ENCODE data around the gene PI3. TPM values are rescaled to one million over a fixed set of nuclear protein-coding genes. Genes with fewer than 3 reads are reported as not detected.

Gene PI3, protein sequence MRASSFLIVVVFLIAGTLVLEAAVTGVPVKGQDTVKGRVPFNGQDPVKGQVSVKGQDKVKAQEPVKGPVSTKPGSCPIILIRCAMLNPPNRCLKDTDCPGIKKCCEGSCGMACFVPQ
- total RNA-seq (8.7 TPM), polyA plus RNA-seq (ENCODE audit: insufficient read depth, low read depth, low replicate concordance) (not detected)
- long read RNA-seq, donor 1, result 0 reads
- long read RNA-seq, donor 2, result 0 reads
- long read RNA-seq, donor 3, result 0 reads
- long read RNA-seq, donor 4, result 0 reads
- long read RNA-seq, donor 5, result 0 reads
- long read RNA-seq, donor 6, result 0 reads
- long read RNA-seq, donor 7, partial matches to known transcripts, result 0 of 1 reads
- long read RNA-seq, donor 7, other reads (novel, unspliced or antisense), result 0 of 1 reads
- long read RNA-seq, donor 8, result 0 reads
- long read RNA-seq, donor 9, result 0 reads
- long read RNA-seq, donor 10, result 0 reads

DNA sequence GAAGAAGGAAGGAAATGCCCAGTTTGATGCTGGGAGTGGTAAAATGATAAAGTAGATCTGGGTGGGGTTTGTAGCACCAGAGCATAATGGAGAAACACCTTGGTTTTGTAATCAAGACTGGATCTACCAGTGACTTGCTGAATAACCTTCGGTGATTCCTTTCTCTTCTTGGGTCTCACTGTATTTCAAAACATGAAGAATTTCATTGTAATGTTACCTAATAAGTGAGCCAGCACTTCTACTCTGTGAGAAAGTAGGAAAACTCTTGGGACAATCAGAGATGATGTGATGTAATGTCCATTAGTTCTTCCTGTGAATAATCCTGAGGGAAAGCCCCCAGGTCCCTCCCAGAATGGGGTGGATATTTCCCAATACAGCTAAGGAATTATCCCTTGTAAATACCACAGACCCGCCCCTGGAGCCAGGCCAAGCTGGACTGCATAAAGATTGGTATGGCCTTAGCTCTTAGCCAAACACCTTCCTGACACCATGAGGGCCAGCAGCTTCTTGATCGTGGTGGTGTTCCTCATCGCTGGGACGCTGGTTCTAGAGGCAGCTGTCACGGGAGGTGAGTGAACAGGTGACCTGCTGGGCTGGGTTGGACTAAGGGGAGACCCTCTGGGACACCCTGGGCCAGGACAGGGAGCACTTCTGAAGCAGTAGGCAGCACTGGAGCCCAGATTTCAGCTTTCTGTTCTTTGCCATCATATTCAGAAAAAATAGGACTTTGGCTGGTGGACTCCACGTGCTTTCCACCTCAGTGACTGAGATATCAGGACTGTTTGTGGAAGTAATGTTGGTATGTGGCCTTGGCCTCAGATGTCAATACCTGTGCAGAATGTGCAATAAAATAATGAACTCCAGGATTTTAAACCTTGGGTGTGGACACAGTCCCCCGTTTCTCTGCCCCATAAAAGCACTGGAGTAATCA is at the start of gene PI3:
Gene PI3 (plus strand): TSS at position 469 of the 931 bp plus-strand sequence. CDS start 21 bp downstream, at position 490.
- intact Hi-C loops (cut with DNase I), result no loop called here
- no peak within 1 kb of the TSS for H3K27ac ChIP-seq (ENCODE audit: low read depth in 2 of 2, low read length in 2 of 2)
- no peaks in the 10 kb centered on the region for H3K4me1 ChIP-seq (ENCODE audit: control insufficient read depth in 2 of 3, insufficient read depth in 2 of 3, low read depth in 1 of 3, low read length in 3 of 3)
- DNase-seq (peak in 1 of 5 donors; percentile 83), FAIRE-seq (no peak)
- no peak within 1 kb of the TSS for H3K4me3 ChIP-seq (ENCODE audit: low read length in 3 of 3)
- no peaks in the 10 kb centered on the region for H3K36me3 ChIP-seq (ENCODE audit: control insufficient read depth in 2 of 3, insufficient read depth in 3 of 3, low read length in 3 of 3)
- no peaks in the 10 kb centered on the region for H3K27me3 ChIP-seq (ENCODE audit: control insufficient read depth, insufficient read depth, low read length)
- no peak within 1 kb of the TSS for H3K9ac ChIP-seq (ENCODE audit: low read length in 3 of 3)
- TF ChIP-seq, protein P1, sequence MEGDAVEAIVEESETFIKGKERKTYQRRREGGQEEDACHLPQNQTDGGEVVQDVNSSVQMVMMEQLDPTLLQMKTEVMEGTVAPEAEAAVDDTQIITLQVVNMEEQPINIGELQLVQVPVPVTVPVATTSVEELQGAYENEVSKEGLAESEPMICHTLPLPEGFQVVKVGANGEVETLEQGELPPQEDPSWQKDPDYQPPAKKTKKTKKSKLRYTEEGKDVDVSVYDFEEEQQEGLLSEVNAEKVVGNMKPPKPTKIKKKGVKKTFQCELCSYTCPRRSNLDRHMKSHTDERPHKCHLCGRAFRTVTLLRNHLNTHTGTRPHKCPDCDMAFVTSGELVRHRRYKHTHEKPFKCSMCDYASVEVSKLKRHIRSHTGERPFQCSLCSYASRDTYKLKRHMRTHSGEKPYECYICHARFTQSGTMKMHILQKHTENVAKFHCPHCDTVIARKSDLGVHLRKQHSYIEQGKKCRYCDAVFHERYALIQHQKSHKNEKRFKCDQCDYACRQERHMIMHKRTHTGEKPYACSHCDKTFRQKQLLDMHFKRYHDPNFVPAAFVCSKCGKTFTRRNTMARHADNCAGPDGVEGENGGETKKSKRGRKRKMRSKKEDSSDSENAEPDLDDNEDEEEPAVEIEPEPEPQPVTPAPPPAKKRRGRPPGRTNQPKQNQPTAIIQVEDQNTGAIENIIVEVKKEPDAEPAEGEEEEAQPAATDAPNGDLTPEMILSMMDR (IDR thresholded peaks at IDR 0.05; ENCODE audit: borderline replicate concordance, extremely low read depth, insufficient read depth), result no peak
- no peaks in the 10 kb centered on the region for H3K9me3 ChIP-seq (ENCODE audit: control insufficient read depth in 2 of 3, insufficient read depth in 1 of 3, low read length in 3 of 3)

DNA sequence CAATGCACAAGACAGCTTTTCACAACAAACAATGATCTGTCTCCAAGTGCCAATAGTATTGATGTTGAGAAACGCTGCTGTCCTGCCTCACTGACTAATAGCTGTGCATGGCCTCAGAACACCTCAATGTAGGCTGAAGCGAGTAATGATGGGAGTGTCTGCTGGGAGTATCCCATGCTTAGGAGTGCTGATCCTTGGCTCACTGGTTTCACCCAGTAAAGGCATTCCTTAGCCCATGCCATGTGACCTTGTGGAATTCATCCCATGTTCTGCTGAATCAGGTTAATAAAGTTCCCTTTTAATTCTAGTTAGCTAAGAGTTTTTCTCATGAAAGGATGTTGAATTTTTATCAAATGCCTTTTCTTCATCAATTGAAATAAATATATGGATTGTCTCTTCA is 46.6 kb upstream of the PI3 start:
- TF ChIP-seq, protein P1 (IDR thresholded peaks at IDR 0.05; ENCODE audit: borderline replicate concordance, extremely low read depth, insufficient read depth), result no peak
- no peaks in the 10 kb centered on the region for H3K36me3 ChIP-seq (ENCODE audit: control insufficient read depth in 2 of 3, insufficient read depth in 3 of 3, low read length in 3 of 3)
- no peak overlapping the region for H3K9ac ChIP-seq (ENCODE audit: low read length in 3 of 3)
- no peaks in the 10 kb centered on the region for H3K9me3 ChIP-seq (ENCODE audit: control insufficient read depth in 2 of 3, insufficient read depth in 1 of 3, low read length in 3 of 3)
- no peak overlapping the region for H3K4me3 ChIP-seq (ENCODE audit: low read length in 3 of 3)
- intact Hi-C loops (cut with DNase I), result no loop called here
- FAIRE-seq, result no peak
- H3K27ac ChIP-seq (ENCODE audit: low read depth in 2 of 2, low read length in 2 of 2), result no peak overlapping the region
- H3K27me3 ChIP-seq (ENCODE audit: control insufficient read depth, insufficient read depth, low read length), result no peaks in the 10 kb centered on the region
- H3K4me1 ChIP-seq (ENCODE audit: control insufficient read depth in 2 of 3, insufficient read depth in 2 of 3, low read depth in 1 of 3, low read length in 3 of 3), result peaks cover 0 to 2% (median 0%) of the 10 kb centered on the region in 3 donors
- peak in 2 of 5 donors; percentile 41 to 64 for DNase-seq

DNA sequence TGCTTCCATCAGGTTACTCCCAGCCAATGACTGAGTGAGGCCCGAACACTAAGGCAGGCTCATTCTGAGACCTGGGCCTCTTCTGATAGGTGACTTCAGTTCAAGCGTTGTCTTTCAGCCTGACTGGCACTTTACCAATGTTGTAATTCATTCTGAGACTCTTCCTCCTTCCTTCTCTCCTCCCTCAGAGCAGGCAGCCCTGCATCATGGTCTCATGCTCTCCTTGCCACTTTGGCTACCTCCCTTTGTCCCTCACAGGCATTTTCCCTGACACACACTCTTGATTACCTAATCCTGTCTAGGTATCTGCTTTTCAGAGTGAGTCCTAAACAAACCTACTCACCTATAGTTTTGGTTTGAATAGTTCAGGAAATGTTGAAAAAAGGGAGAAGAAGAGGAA is 37.8 kb upstream of the PI3 start:
- no peak for DNase-seq
- TF ChIP-seq, protein P1 (IDR thresholded peaks at IDR 0.05; ENCODE audit: borderline replicate concordance, extremely low read depth, insufficient read depth), result no peak
- Histone ChIP-seq H3K4me1 (ENCODE audit: control insufficient read depth in 2 of 3, insufficient read depth in 2 of 3, low read depth in 1 of 3, low read length in 3 of 3) (no peaks in the 10 kb centered on the region), H3K27me3 (ENCODE audit: control insufficient read depth, insufficient read depth, low read length) (no peaks in the 10 kb centered on the region), H3K9me3 (ENCODE audit: control insufficient read depth in 2 of 3, insufficient read depth in 1 of 3, low read length in 3 of 3) (no peaks in the 10 kb centered on the region), H3K36me3 (ENCODE audit: control insufficient read depth in 2 of 3, insufficient read depth in 3 of 3, low read length in 3 of 3) (no peaks in the 10 kb centered on the region), H3K9ac (ENCODE audit: low read length in 3 of 3) (no peak overlapping the region), H3K4me3 (ENCODE audit: low read length in 3 of 3) (no peak overlapping the region), H3K27ac (ENCODE audit: low read depth in 2 of 2, low read length in 2 of 2) (no peak overlapping the region)
- intact Hi-C loops (cut with DNase I), result no loop called here
- no peak for FAIRE-seq

Data from kidney (tissue), 22 donors.